Right hindlimb (tissue), 1 donor: ENCODE data around the gene PLXND1.
"Not testable (repeated sequence)": the region's sequence is repeated elsewhere in the genome, so short reads cannot be mapped to it uniquely, and the experiment has no call there.

Source experiments
- DNase-seq: peaks from one replicate; pipeline ENCODE4 v3.0.0-alpha.2; 2018

Gene PLXND1, protein sequence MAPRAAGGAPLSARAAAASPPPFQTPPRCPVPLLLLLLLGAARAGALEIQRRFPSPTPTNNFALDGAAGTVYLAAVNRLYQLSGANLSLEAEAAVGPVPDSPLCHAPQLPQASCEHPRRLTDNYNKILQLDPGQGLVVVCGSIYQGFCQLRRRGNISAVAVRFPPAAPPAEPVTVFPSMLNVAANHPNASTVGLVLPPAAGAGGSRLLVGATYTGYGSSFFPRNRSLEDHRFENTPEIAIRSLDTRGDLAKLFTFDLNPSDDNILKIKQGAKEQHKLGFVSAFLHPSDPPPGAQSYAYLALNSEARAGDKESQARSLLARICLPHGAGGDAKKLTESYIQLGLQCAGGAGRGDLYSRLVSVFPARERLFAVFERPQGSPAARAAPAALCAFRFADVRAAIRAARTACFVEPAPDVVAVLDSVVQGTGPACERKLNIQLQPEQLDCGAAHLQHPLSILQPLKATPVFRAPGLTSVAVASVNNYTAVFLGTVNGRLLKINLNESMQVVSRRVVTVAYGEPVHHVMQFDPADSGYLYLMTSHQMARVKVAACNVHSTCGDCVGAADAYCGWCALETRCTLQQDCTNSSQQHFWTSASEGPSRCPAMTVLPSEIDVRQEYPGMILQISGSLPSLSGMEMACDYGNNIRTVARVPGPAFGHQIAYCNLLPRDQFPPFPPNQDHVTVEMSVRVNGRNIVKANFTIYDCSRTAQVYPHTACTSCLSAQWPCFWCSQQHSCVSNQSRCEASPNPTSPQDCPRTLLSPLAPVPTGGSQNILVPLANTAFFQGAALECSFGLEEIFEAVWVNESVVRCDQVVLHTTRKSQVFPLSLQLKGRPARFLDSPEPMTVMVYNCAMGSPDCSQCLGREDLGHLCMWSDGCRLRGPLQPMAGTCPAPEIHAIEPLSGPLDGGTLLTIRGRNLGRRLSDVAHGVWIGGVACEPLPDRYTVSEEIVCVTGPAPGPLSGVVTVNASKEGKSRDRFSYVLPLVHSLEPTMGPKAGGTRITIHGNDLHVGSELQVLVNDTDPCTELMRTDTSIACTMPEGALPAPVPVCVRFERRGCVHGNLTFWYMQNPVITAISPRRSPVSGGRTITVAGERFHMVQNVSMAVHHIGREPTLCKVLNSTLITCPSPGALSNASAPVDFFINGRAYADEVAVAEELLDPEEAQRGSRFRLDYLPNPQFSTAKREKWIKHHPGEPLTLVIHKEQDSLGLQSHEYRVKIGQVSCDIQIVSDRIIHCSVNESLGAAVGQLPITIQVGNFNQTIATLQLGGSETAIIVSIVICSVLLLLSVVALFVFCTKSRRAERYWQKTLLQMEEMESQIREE (N-terminal part only)

GRCh38 chr3:129606636-129607390 is at the start of gene PLXND1:
Gene PLXND1, minus strand, starts transcription at chr3:129606676. Its CDS starts 37 bp downstream, at chr3:129606639.
- DNase-seq = peak; percentile 84

GRCh38 chr3:129655291-129655700 is 48.8 kb upstream of the PLXND1 start:
- DNase-seq = no peak

- no peak for DNase-seq
Measured at GRCh38 chr3:129654131-129654530, 47.7 kb upstream of the PLXND1 start.

DNA sequence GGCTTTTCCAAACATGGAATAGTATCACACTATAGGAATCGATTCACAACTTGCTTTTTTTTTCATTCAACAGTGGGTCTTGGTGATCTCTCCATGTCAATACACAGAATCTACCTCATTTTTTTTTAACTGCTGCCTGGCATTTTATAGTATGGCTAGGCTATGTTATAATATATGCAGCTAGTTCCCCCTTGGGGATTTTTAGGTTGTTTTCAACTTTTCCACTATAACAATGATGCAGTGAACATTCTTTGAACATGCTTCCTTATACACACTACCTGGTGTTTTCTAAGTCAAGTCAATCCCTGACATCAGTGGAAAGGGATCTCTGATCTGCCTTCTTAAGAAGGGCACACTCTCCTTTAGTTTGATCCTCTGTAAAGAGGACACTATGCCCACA is 46.5 kb upstream of the PLXND1 start:
- no peak for DNase-seq

- peak; percentile 40 for DNase-seq
Measured at GRCh38 chr3:129651435-129652202, 45.1 kb upstream of the PLXND1 start.

GRCh38 chr3:129650256-129650872 is 43.9 kb upstream of the PLXND1 start:
- DNase-seq = peak; percentile 85

- DNase-seq = no peak
Measured at GRCh38 chr3:129648391-129648790, 41.9 kb upstream of the PLXND1 start.

DNA sequence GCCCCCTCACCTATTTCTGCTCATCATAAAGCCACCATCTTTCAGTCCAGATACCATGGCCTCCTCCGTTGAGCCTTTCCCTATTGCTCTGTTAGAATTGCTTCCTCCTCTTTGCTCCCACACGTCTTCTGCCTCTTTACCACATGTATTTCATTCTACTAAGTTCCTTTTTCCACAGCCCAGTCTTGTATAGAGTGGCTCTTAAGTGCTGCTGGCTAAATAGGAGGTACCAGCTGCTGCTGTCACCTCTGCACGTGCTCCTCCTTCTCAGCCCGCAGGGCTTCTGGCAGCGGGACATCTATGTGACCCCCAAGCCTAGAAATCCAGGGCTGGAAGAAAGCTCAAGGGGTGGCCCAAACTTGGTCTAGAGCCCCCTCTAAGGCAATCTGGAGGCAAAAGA is 38.8 kb upstream of the PLXND1 start:
- no peak for DNase-seq

GRCh38 chr3:129644836-129645235 is 38.4 kb upstream of the PLXND1 start:
- no peak for DNase-seq

DNA sequence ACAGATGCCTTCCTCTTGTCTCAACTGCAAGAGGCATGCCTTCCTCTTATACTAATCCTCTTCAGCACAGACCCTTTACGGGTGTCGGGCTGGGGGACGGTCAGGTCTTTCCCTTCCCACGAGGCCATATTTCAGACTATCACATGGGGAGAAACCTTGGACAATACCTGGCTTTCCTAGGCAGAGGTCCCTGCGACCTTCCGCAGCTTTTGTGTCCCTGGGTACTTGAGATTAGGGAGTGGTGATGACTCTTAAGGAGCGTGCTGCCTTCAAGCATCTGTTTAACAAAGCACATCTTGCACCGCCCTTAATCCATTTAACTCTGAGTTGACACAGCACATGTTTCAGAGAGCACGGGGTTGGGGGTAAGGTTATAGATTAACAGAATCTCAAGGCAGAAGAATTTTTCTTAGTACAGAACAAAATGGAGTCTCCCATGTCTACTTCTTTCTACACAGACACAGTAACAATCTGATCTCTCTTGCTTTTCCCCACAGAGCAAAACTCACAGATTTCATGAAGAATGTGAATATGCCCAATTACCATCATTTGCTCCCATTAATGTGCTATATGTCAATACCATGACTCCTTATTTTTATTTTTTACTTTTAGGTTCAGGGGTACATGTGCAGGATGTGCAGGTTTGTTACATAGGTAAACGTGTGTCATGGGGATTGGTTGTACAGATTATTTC is 35.2 kb upstream of the PLXND1 start:
- not testable (repeated sequence) for DNase-seq

DNA sequence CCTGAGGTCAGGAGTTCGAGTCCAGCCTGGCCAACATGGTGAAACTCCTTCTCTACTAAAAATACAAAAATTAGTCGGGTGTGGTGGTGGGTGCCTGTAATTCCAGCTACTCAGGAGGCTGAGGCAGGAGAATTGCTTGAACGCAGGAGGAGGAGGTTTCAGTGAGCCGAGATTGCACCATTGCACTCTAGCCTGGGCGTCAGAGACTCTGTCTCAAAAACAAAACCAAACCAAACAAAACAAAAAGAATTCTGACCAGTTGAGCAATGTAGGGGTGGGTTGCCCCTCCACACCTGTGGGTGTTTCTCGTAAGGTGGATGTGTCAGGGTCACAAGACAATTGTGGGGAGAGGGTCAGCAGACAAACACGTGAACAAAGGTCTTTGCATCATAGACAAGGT is 34.5 kb upstream of the PLXND1 start:
- DNase-seq = not testable (repeated sequence)

GRCh38 chr3:129638481-129638880 is 32.0 kb upstream of the PLXND1 start:
- DNase-seq = no peak

- DNase-seq = no peak
Measured at GRCh38 chr3:129636082-129636481, 29.6 kb upstream of the PLXND1 start.

GRCh38 chr3:129635656-129636055 is 29.2 kb upstream of the PLXND1 start:
- DNase-seq = no peak

DNA sequence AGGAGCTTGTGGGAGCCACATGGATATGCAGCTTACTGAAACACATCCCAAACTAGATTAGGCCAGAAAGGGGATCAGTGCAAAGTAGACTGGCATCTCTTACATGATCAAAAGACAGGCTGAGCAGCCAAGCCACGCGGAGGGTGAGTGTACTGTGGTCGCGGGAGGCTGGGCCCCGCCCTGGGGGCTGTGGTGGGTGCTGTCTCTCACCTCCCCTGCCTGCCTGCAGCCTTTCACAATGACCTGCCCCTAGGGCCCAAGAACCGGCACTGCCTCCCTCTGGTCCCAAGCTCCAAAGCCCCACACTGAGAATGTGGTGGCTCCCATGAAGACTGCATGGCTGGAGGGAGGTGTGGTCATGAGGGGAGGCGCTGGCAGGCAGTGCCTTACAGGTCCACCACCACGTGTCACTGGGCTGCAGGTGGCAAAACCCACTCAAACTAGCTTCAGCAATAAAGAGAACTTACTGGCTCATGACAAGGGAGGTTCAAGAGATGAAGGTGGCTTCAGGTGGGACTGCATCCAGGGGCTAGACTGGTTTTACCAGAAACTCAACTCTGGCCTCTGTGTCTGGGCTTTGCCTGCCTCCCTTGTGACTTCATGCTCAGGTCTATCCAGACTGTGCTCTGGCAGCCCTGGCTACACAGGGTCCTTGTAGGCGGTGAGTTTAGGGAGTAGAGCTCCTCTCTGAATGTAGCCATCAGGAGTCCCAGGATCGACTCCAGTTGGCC is 27.4 kb upstream of the PLXND1 start:
- DNase-seq = no peak

DNA sequence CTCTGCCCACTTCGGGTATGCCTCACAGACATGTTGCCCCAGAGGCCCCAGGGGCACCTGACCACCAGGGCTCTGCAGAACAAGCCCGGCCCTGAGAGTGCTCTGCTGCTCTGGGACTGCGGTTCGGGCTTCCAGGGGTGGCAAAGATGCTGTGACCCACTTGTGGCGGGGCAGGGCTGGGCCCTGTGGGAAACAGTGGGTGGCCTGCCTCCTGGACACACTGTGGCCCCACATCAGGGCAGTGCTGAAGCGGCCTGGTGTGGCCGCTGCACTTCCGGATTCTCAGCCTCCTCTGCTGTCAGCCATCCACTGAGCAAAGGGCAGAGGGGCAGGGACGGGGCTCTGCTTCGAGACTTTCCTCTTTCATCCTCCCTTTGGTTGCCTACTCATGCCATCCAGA is 26.5 kb upstream of the PLXND1 start:
- no peak for DNase-seq

GRCh38 chr3:129632556-129632955 is 26.1 kb upstream of the PLXND1 start:
- DNase-seq = no peak

GRCh38 chr3:129632056-129632455 is 25.6 kb upstream of the PLXND1 start:
- no peak for DNase-seq

- DNase-seq = no peak
Measured at GRCh38 chr3:129629011-129629410, 22.5 kb upstream of the PLXND1 start.

DNA sequence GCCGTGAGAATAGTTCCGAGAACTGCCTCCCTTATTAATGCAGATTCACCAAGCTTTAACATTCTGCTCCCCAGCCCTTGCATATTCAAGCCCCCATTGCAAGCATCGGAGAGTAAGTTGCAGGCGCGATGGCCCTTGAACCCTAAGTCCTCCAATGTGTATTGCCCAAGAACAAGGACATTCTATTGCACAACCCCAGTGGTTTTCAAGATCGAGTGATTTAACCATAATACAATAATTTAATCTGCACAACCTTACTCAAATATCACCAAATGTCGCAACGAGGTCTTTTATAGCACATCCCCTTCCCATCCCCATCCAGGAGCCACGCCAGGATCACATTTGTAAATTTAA is 21.7 kb upstream of the PLXND1 start:
- DNase-seq = no peak
